ENCODE results near the gene KLF16.

- no peak for TF ChIP-seq CTCF (IDR thresholded peaks at IDR 0.05)
- no peak for TF ChIP-seq E2F1 (CRISPR knock-in tag; IDR thresholded peaks at IDR 0.05)
- no peak for TF ChIP-seq SP1 (CRISPR knock-in tag; conservative IDR thresholded peaks at IDR 0.05)
Observed at GRCh38 chr19:1811472-1811894, 51.9 kb downstream of the KLF16 start.

All from WTC11 (cell line).